ENCODE measurements around the gene KRTAP5-8. TPM values are rescaled to one million over a fixed set of nuclear protein-coding genes. Genes with fewer than 3 reads are reported as not detected.
"Not testable (repeated sequence)": the region's sequence is repeated elsewhere in the genome, so short reads cannot be mapped to it uniquely, and the experiment has no call there.

The KRTAP5-8 gene
- total RNA-seq, 1 donor from 2014 or later: not detected

DNA sequence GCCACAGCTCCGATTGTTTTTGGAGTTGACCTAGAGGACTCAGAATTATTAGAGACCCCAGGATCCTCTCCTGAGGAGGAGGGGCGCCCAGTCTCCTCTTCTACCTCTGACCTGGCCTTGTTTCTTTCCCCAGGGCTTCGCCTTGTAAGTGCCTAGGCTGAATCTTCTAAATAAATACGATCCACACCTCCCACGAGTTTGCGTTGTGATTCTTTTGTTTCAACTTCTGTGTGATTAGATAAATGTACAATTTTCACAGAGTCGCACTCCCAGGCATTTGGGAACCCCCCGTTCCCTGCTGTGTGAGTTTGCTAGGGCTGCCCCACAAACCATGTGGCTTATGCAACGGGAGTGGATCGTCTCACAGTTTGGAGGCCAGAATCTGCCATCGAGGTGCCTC, 1.2 kb downstream of the KRTAP5-8 start:
- Mint-ChIP-seq H3K27me3 (ENCODE audit: unreplicated experiment) (peaks cover 2% of the 10 kb centered on the region), H3K4me3 (ENCODE audit: unreplicated experiment) (no peak overlapping the region), H3K9me3 (ENCODE audit: unreplicated experiment) (peaks cover 6% of the 10 kb centered on the region), H3K27ac (ENCODE audit: unreplicated experiment) (no peak overlapping the region), H3K4me1 (ENCODE audit: unreplicated experiment) (peaks cover 7% of the 10 kb centered on the region), H3K36me3 (ENCODE audit: low read depth, unreplicated experiment) (peaks cover 4% of the 10 kb centered on the region)
- DNase-seq (ENCODE audit: low spot score): no peak
- no peak for TF ChIP-seq CTCF (IDR thresholded peaks at IDR 0.05; ENCODE audit: unreplicated experiment)

- peaks cover 14% of the 10 kb centered on the region for H3K4me1 Mint-ChIP-seq (ENCODE audit: unreplicated experiment)
- not testable (repeated sequence) for H3K4me3 Mint-ChIP-seq (ENCODE audit: unreplicated experiment); DNase-seq (ENCODE audit: low spot score); H3K27me3 Mint-ChIP-seq (ENCODE audit: unreplicated experiment); H3K9me3 Mint-ChIP-seq (ENCODE audit: unreplicated experiment); H3K36me3 Mint-ChIP-seq (ENCODE audit: low read depth, unreplicated experiment); H3K27ac Mint-ChIP-seq (ENCODE audit: unreplicated experiment)
Measured at GRCh38 chr11:71539971-71540370, 2.1 kb downstream of the KRTAP5-8 start.

DNA sequence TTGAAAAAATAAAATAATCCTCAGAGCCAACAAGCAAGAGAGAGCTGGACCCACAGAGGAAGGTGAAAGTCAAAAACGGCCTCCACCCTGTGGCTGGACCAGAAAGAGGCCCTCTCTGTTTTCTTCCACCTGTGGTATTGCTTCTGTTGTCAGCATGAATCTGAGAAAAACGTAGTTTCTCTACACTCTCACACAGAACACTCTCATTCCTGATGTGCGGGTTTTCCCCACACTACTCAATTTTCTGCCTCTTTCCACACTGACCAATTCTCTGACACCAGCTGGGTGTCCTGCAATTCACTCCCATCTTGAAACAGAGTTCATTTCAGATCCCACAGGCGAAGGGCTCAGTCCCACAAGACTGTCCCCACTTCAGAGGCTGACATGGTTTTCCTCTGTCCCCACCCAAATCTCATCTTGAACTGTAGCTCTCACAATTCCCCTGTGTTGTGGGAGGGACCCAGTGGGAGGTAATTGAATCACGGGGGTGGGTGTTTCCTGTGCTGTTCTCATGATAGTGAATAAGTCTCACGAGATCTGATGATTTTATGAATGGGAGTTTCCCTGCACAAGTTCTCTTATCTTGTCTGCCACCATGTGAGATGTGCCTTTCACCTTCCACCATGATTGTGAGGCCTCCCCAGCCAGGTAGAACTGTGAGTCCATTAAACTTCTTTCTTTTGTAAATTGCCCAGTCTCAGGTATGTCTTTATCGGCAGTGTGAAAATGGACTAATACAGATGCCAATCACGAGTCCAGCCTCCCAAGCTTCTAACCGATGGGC, 2.9 kb downstream of the KRTAP5-8 start:
- H3K27me3 Mint-ChIP-seq (ENCODE audit: unreplicated experiment); H3K36me3 Mint-ChIP-seq (ENCODE audit: low read depth, unreplicated experiment); H3K4me3 Mint-ChIP-seq (ENCODE audit: unreplicated experiment); H3K27ac Mint-ChIP-seq (ENCODE audit: unreplicated experiment); H3K9me3 Mint-ChIP-seq (ENCODE audit: unreplicated experiment); DNase-seq (ENCODE audit: low spot score): not testable (repeated sequence)
- H3K4me1 Mint-ChIP-seq (ENCODE audit: unreplicated experiment): peaks cover 17% of the 10 kb centered on the region

DNA sequence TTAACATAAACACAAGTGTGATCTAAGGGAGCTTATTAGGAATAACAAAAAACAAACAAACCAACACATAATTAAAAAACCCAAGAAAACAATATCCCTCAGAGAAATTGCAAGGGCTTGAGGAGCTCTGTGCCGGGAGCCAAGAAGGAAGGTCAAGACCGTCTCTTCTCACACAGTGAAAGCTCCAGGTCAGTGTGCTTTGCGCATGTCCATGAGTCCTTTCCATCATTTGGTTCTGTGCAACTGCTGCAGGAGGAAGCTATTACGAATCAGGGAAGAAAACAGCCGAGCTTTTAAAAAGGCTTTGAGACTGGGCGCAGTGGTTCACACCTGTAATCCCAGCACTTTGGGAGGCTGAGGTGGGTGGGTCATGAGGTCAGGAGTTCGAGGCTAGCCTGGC, 4.6 kb downstream of the KRTAP5-8 start:
- peaks cover 6% of the 10 kb centered on the region for H3K9me3 Mint-ChIP-seq (ENCODE audit: unreplicated experiment)
- peaks cover 4% of the 10 kb centered on the region for H3K36me3 Mint-ChIP-seq (ENCODE audit: low read depth, unreplicated experiment)
- H3K4me3 Mint-ChIP-seq (ENCODE audit: unreplicated experiment): no peak overlapping the region
- H3K27me3 Mint-ChIP-seq (ENCODE audit: unreplicated experiment): peaks cover 9% of the 10 kb centered on the region
- no peak for DNase-seq (ENCODE audit: low spot score)
- H3K4me1 Mint-ChIP-seq (ENCODE audit: unreplicated experiment): peaks cover 28% of the 10 kb centered on the region
- no peak overlapping the region for H3K27ac Mint-ChIP-seq (ENCODE audit: unreplicated experiment)
- TF ChIP-seq CTCF (IDR thresholded peaks at IDR 0.05; ENCODE audit: unreplicated experiment): no peak

DNA sequence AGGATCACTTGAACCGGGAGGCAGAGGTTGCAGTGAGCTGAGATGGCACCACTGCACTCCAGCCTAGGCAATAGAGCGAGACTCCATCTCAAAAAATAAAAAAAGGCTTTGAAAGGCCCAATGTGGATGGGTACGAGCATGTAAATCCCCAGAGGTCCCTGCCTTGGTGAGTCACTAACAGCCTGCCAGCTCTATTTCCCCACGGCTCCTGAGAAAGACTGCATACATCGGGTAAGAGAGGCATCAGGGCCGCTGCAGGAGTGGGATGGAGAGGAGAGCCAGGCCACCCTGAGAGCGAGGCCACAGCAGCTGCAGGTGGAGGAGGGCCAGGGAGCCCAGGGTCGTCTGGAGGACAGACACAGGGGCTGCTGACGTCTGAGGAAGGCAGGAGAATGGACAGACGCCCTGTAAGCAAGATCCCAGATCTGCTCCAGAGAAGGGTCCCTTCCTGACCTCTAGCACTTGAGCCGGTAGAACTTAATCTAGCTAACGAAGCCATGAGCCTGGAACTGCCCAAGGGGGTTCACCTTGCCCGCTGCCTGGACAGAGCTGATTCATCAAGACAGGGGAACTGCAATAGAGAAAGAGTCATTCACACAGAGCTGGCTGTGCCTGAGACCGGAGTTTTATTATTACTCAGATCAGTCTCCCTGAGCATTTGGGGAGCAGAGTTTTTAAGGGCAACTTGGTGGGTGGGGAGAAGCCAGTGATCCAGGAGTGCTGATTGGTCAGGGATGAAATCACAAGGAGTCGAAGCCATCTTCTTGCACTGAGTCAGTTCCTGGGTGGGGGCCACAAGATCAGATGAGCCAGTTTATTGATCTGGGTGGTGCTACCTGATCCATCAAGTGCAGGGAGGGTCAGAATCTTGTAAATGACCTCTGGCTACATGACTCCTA, 5.3 kb downstream of the KRTAP5-8 start:
- no peak for DNase-seq (ENCODE audit: low spot score)
- Mint-ChIP-seq H3K4me1 (ENCODE audit: unreplicated experiment) (peaks cover 34% of the 10 kb centered on the region), H3K36me3 (ENCODE audit: low read depth, unreplicated experiment) (peaks cover 4% of the 10 kb centered on the region), H3K27me3 (ENCODE audit: unreplicated experiment) (peaks cover 12% of the 10 kb centered on the region), H3K27ac (ENCODE audit: unreplicated experiment) (no peak overlapping the region), H3K9me3 (ENCODE audit: unreplicated experiment) (peaks cover 6% of the 10 kb centered on the region), H3K4me3 (ENCODE audit: unreplicated experiment) (no peak overlapping the region)
- no peak for TF ChIP-seq CTCF (IDR thresholded peaks at IDR 0.05; ENCODE audit: unreplicated experiment)
